IMR-90 (cell line): ENCODE results near the gene SUSD6. TPM values are rescaled to one million over a fixed set of nuclear protein-coding genes. Genes with fewer than 3 reads are reported as not detected.
A peak's percentile ranks its signal among the peaks of the same experiment; 100 is the strongest.

Experiments
- ATAC-seq: fragments of 200-7000 bp; cut with Tn5 transposase; 2 replicates; pipeline ENCODE4 v1.9.1; 2020; ENCODE audit warnings: low read depth, mild to moderate bottlenecking, moderate library complexity
- BruUV-seq: library from RNA; stranded (reverse); fragments of 400-500 nt; replicated peaks from 2 replicates; lab custom pipeline; 2021; lab: Mats Ljungman, UMichigan
- CTCF ChIA-PET: fragments of 300-600 bp; formaldehyde crosslinking; extraction: SDS; loops from one replicate; lab custom pipeline; 2021; ENCODE audit warnings: antibody characterized with exemption; lab: Yijun Ruan, JAX
- POLR2A ChIA-PET: fragments of 300-600 bp; sonication (Branson Sonifier 250); formaldehyde crosslinking; loops from one replicate; lab custom pipeline; 2022; ENCODE audit warnings: antibody characterized with exemption; ENCODE audit not compliant: unreplicated experiment; lab: Charles Lee
- DNase-seq: peaks from one replicate; pipeline ENCODE4 v3.0.0; 2013
- H2AFZ ChIP-seq: replicated peaks from 2 replicates; pipeline ENCODE3; 2013; ENCODE audit warnings: low read length, mild to moderate bottlenecking; ENCODE audit not compliant: poor library complexity
- H2AK5ac ChIP-seq: 2 replicates; pipeline ENCODE4 v1.6.1; 2013; ENCODE audit warnings: low read depth, low read length, inconsistent platforms
- H2AK9ac ChIP-seq: replicated peaks from 2 replicates; pipeline ENCODE3; 2013; ENCODE audit warnings: mild to moderate bottlenecking, low read depth, low read length, moderate library complexity; ENCODE audit not compliant: poor library complexity
- H2BK120ac ChIP-seq: 2 replicates; pipeline ENCODE4 v1.6.1; 2013; ENCODE audit warnings: low read depth, low read length, inconsistent platforms
- H2BK15ac ChIP-seq: 3 replicates; pipeline ENCODE4 v1.6.1; 2013; ENCODE audit warnings: low read depth, low read length, inconsistent platforms
- H2BK20ac ChIP-seq: 2 replicates; pipeline ENCODE4 v1.6.1; 2013; ENCODE audit warnings: low read depth, mild to moderate bottlenecking, inconsistent platforms, low read length, moderate library complexity
- H2BK5ac ChIP-seq: 2 replicates; pipeline ENCODE4 v1.6.1; 2013; ENCODE audit warnings: mild to moderate bottlenecking, low read depth, low read length, inconsistent platforms; ENCODE audit not compliant: poor library complexity, severe bottlenecking
- H3K14ac ChIP-seq: replicated peaks from 2 replicates; pipeline ENCODE4 v1.6.1; 2013; ENCODE audit warnings: low read depth, low read length, inconsistent platforms
- H3K18ac ChIP-seq: 2 replicates; pipeline ENCODE4 v1.6.1; 2013; ENCODE audit warnings: low read depth, low read length, control low read depth
- H3K23ac ChIP-seq: 2 replicates; pipeline ENCODE4 v1.6.1; 2013; ENCODE audit warnings: low read depth, low read length, inconsistent platforms
- H3K27ac ChIP-seq: 2 replicates; pipeline ENCODE4 v1.5.1; 2013; ENCODE audit warnings: mild to moderate bottlenecking, control low read depth, low read length; ENCODE audit not compliant: insufficient read depth
- H3K27me3 ChIP-seq: 2 replicates; pipeline ENCODE4 v1.6.1; 2013; ENCODE audit warnings: low read length; ENCODE audit not compliant: control insufficient read depth, insufficient read depth
- H3K36me3 ChIP-seq: 2 replicates; pipeline ENCODE4 v1.6.1; 2013; ENCODE audit warnings: low read length, mixed read lengths; ENCODE audit not compliant: control insufficient read depth, insufficient read depth
- H3K4ac ChIP-seq: 2 replicates; pipeline ENCODE4 v1.6.1; 2013; ENCODE audit warnings: low read depth, low read length, inconsistent platforms
- H3K4me1 ChIP-seq: 2 replicates; pipeline ENCODE4 v1.6.1; 2013; ENCODE audit warnings: low read length, mixed read lengths; ENCODE audit not compliant: control insufficient read depth, insufficient read depth
- H3K4me2 ChIP-seq: 2 replicates; pipeline ENCODE4 v1.6.1; 2013; ENCODE audit warnings: low read depth, mild to moderate bottlenecking, control low read depth, low read length, moderate library complexity
- H3K4me3 ChIP-seq: 2 replicates; pipeline ENCODE4 v1.5.1; 2013; ENCODE audit warnings: low read depth, mild to moderate bottlenecking, control low read depth, low read length, moderate library complexity; ENCODE audit not compliant: insufficient read depth
- H3K56ac ChIP-seq: 2 replicates; pipeline ENCODE4 v1.6.1; 2013; ENCODE audit warnings: low read length, inconsistent platforms; ENCODE audit not compliant: insufficient read depth; ENCODE audit errors: extremely low read depth
- H3K79me1 ChIP-seq, 2 experiments: 2 replicates each; pipeline ENCODE4 v1.6.1; 2013; ENCODE audit warnings: low read length in 2 of 2, inconsistent platforms in 1 of 2, low read depth in 1 of 2
- H3K9ac ChIP-seq: 2 replicates; pipeline ENCODE4 v1.6.1; 2013; ENCODE audit warnings: low read depth, low read length, control low read depth
- H3K9me1 ChIP-seq: 2 replicates; pipeline ENCODE4 v1.6.1; 2013; ENCODE audit warnings: low read length, inconsistent platforms; ENCODE audit not compliant: insufficient read depth
- H3K9me3 ChIP-seq: 2 replicates; pipeline ENCODE4 v1.6.1; 2013; ENCODE audit warnings: low read length; ENCODE audit not compliant: control insufficient read depth, insufficient read depth
- H4K20me1 ChIP-seq: 2 replicates; pipeline ENCODE4 v1.6.1; 2013; ENCODE audit warnings: low read length, inconsistent platforms; ENCODE audit not compliant: insufficient read depth
- H4K5ac ChIP-seq: 2 replicates; pipeline ENCODE4 v1.6.1; 2013; ENCODE audit warnings: mild to moderate bottlenecking, low read depth, low read length, control low read depth
- H4K8ac ChIP-seq, 2 experiments: 2 replicates each; pipeline ENCODE4 v1.6.1; 2013; ENCODE audit warnings: low read depth in 2 of 2, low read length in 2 of 2, control low read depth in 1 of 2, inconsistent platforms in 1 of 2
- H4K91ac ChIP-seq: 2 replicates; pipeline ENCODE4 v1.6.1; 2013; ENCODE audit warnings: low read depth, low read length, inconsistent platforms; ENCODE audit not compliant: insufficient read depth
- BHLHE40 ChIP-seq: fragments of 150-350 bp; IDR thresholded peaks from 2 replicates; pipeline ENCODE4 v1.6.1; 2016; ENCODE audit warnings: mild to moderate bottlenecking, low read depth, low read length
- CHD1 ChIP-seq: IDR thresholded peaks from 2 replicates; pipeline ENCODE4 v1.6.1; 2012; ENCODE audit warnings: low read depth, low read length, improper control_type of control experiment
- FOS ChIP-seq: fragments of 150-350 bp; IDR thresholded peaks from 2 replicates; pipeline ENCODE4 v1.6.1; 2016; ENCODE audit warnings: low read depth, low read length
- MAFK ChIP-seq: IDR thresholded peaks from 2 replicates; pipeline ENCODE4 v1.6.1; 2012; ENCODE audit warnings: low read depth, low read length, improper control_type of control experiment
- MAZ ChIP-seq: IDR thresholded peaks from 2 replicates; pipeline ENCODE4 v1.6.1; 2012; ENCODE audit warnings: low read depth, mild to moderate bottlenecking, low read length, improper control_type of control experiment, moderate library complexity, borderline replicate concordance
- MXI1 ChIP-seq: IDR thresholded peaks from 2 replicates; pipeline ENCODE4 v1.6.1; 2012; ENCODE audit warnings: low read depth, mild to moderate bottlenecking, low read length, moderate library complexity, borderline replicate concordance
- NFE2L2 ChIP-seq: fragments of 150-350 bp; IDR thresholded peaks from 2 replicates; pipeline ENCODE4 v1.6.1; 2016; ENCODE audit warnings: low read depth, mild to moderate bottlenecking, low read length
- POLR2A ChIP-seq: IDR thresholded peaks from 2 replicates; pipeline ENCODE4 v1.6.1; 2012; ENCODE audit warnings: mild to moderate bottlenecking, low read depth, low read length
- RAD21 ChIP-seq: IDR thresholded peaks from 2 replicates; pipeline ENCODE4 v1.6.1; 2012; ENCODE audit warnings: low read length, improper control_type of control experiment
- RCOR1 ChIP-seq: IDR thresholded peaks from 2 replicates; pipeline ENCODE4 v1.6.1; 2012; ENCODE audit warnings: mild to moderate bottlenecking, low read length, improper control_type of control experiment; ENCODE audit not compliant: insufficient replicate concordance
- RFX5 ChIP-seq: IDR thresholded peaks from 2 replicates; pipeline ENCODE4 v1.8.0; 2012; ENCODE audit warnings: low read depth, mild to moderate bottlenecking, low read length, moderate library complexity
- WGBS, 2 experiments: methylation state at CpG; one replicate each; pipeline versions ENCODE4 v1.1.5 to v1.1.7; 2013; ENCODE audit warnings: missing lambda C conversion rate in 2 of 2; ENCODE audit not compliant: insufficient read length in 1 of 2; ENCODE audit errors: extremely low coverage in 2 of 2; 5-methylcytosine and 5-hydroxymethylcytosine counted together
- dilution Hi-C: fragments of 300-500 bp; cut with HindIII; formaldehyde crosslinking; loops from one replicate; pipeline ENCODE4 v1.14.3; 2018; ENCODE audit warnings: low sequenced_read_pairs; ENCODE audit not compliant: unreplicated experiment
- in situ Hi-C: fragments of 300-500 bp; cut with MboI; formaldehyde crosslinking; loops from 3 replicates; pipeline ENCODE4 v1.14.3; 2019; ENCODE audit warnings: low sequenced_read_pairs, inconsistent platforms, mixed read lengths
- intact Hi-C: fragments of 100-400 bp; cut with micrococcal nuclease; formaldehyde crosslinking; loops from 2 replicates; pipeline ENCODE4 v1.10.0; 2022
- polyA plus RNA-seq, 3 experiments: library from polyadenylated mRNA; depleted of rRNA; stranded (reverse); fragments of >200 nt; gene quantifications; 2 replicates each; pipeline ENCODE4 v1.2.3, GENCODE V29; 2012; ENCODE audit warnings: low replicate concordance in 1 of 3
- total RNA-seq: library from RNA; depleted of rRNA; stranded (reverse); fragments of >200 nt; gene quantifications from 2 replicates; pipeline ENCODE4 v1.2.3, GENCODE V29; 2012
- TF ChIP-seq, protein P1 (sequence below): fragments of 150-350 bp; IDR thresholded peaks from 2 replicates; pipeline ENCODE4 v1.6.1; 2016; ENCODE audit warnings: low read depth, mild to moderate bottlenecking, low read length, moderate library complexity, borderline replicate concordance
- TF ChIP-seq, protein P2 (sequence below): fragments of 150-350 bp; IDR thresholded peaks from 2 replicates; pipeline ENCODE4 v1.6.1; 2017; ENCODE audit warnings: mild to moderate bottlenecking, antibody characterized with exemption, low read length, low read depth
- TF ChIP-seq, protein P3 (sequence below): conservative IDR thresholded peaks from 2 replicates; pipeline ENCODE4 v1.5.1; 2012; ENCODE audit warnings: mild to moderate bottlenecking, low read depth, low read length, improper control_type of control experiment

The SUSD6 gene
- total and polyA plus RNA-seq, 2 of the 4 experiments (the other 2 are of a cell fraction): 2.3 to 10.1 TPM

DNA sequence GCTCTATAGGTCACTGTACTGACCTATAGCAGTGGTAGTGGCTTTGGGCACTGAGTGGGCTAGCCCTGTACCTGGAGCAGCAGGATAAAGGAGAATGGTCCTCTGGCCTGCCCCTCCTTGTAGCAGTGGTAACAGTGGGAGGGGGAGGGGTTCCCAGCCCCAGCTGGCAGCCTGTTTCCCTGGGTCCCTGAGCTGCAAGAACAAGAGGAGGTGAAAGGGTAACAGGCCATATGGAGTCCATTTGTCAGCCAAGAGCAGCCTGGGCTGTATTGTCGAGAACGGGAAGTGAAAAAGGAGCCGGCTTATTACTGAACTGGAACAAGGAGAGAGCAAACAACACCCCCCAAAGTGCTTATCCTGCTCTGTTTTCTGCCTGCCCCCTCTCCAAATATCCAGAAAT, 81.7 kb downstream of the SUSD6 start:
- Histone ChIP-seq H3K14ac (0 out of 2 replicates have a peak overlapping the region, but pooled peaks have one; percentile 4), H3K36me3 (peaks cover 2% of the 10 kb centered on the region; the same call in 1 of the 2 replicates), H3K56ac (no peak overlapping the region), H2AFZ (no peak overlapping the region), H3K9ac (no peak overlapping the region; the same call in 1 of the 2 replicates), H3K4me2 (no peak overlapping the region; the same call in 1 of the 2 replicates), H3K18ac (no peak overlapping the region), H3K4me1 (peaks cover 26% of the 10 kb centered on the region), H2BK5ac (no peak overlapping the region), H3K9me1 (peaks cover 34% of the 10 kb centered on the region), H2BK120ac (no peak overlapping the region), H4K20me1 (peaks cover 34% of the 10 kb centered on the region), H3K4me3 (no peak overlapping the region), H2BK15ac (no peak overlapping the region), H3K27ac (no peak overlapping the region), H3K27me3 (no peaks in the 10 kb centered on the region), H3K4ac (peak overlapping the region; percentile 30; the same call in 1 of the 2 replicates), H4K5ac (no peak overlapping the region; the same call in 1 of the 2 replicates), H4K91ac (no peak overlapping the region), H2BK20ac (no peak overlapping the region), H2AK5ac (peak overlapping the region; percentile 22; the same call in 1 of the 2 replicates), H3K9me3 (no peaks in the 10 kb centered on the region), H4K8ac (no peak overlapping the region), H3K23ac (peak overlapping the region; percentile 56; the same call in 1 of the 2 replicates), H2AK9ac (no peak overlapping the region), H3K79me1 (peaks cover 28 to 81% of the 10 kb centered on the region in 2 experiments)
- in situ Hi-C loops: no loop called here
- intact Hi-C loops: no loop called here
- POLR2A ChIA-PET: no interaction called here
- dilution Hi-C loops: no loop called here
- BruUV-seq: no TSS peak
- CTCF ChIA-PET: no interaction called here
- no CpG with 5 or more reads among the region's 3 CpGs for WGBS, 2 experiments
- DNase-seq (no peak), ATAC-seq (peak; percentile 7; the same call in 1 of the 2 replicates)
- no peak for TF ChIP-seq NFE2L2
- no peak for TF ChIP-seq BHLHE40
- TF ChIP-seq, protein P1, sequence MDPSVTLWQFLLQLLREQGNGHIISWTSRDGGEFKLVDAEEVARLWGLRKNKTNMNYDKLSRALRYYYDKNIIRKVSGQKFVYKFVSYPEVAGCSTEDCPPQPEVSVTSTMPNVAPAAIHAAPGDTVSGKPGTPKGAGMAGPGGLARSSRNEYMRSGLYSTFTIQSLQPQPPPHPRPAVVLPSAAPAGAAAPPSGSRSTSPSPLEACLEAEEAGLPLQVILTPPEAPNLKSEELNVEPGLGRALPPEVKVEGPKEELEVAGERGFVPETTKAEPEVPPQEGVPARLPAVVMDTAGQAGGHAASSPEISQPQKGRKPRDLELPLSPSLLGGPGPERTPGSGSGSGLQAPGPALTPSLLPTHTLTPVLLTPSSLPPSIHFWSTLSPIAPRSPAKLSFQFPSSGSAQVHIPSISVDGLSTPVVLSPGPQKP: no peak
- TF ChIP-seq POLR2A: no peak
- TF ChIP-seq RCOR1: no peak
- TF ChIP-seq, protein P2, sequence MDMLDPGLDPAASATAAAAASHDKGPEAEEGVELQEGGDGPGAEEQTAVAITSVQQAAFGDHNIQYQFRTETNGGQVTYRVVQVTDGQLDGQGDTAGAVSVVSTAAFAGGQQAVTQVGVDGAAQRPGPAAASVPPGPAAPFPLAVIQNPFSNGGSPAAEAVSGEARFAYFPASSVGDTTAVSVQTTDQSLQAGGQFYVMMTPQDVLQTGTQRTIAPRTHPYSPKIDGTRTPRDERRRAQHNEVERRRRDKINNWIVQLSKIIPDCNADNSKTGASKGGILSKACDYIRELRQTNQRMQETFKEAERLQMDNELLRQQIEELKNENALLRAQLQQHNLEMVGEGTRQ: no peak
- TF ChIP-seq MXI1: no peak
- TF ChIP-seq RFX5: no peak
- TF ChIP-seq, protein P3, sequence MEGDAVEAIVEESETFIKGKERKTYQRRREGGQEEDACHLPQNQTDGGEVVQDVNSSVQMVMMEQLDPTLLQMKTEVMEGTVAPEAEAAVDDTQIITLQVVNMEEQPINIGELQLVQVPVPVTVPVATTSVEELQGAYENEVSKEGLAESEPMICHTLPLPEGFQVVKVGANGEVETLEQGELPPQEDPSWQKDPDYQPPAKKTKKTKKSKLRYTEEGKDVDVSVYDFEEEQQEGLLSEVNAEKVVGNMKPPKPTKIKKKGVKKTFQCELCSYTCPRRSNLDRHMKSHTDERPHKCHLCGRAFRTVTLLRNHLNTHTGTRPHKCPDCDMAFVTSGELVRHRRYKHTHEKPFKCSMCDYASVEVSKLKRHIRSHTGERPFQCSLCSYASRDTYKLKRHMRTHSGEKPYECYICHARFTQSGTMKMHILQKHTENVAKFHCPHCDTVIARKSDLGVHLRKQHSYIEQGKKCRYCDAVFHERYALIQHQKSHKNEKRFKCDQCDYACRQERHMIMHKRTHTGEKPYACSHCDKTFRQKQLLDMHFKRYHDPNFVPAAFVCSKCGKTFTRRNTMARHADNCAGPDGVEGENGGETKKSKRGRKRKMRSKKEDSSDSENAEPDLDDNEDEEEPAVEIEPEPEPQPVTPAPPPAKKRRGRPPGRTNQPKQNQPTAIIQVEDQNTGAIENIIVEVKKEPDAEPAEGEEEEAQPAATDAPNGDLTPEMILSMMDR: no peak
- TF ChIP-seq MAZ: no peak
- no peak for TF ChIP-seq FOS
- TF ChIP-seq RAD21: no peak
- TF ChIP-seq MAFK: no peak
- TF ChIP-seq CHD1: no peak
